Ishikawa (cell line): Measurements from ENCODE around the gene CDKN1A.

ENCODE experiments used
- CEBPB ChIP-seq: IDR thresholded peaks from 2 replicates; pipeline ENCODE4 v1.6.1; 2012
- CREB1 ChIP-seq: IDR thresholded peaks from 2 replicates; pipeline ENCODE4 v1.6.1; 2012; ENCODE audit warnings: low read depth
- EGR1 ChIP-seq: IDR thresholded peaks from 2 replicates; pipeline ENCODE4 v1.6.1; 2012
- EP300 ChIP-seq: IDR thresholded peaks from 2 replicates; pipeline ENCODE4 v1.6.1; 2012; ENCODE audit warnings: borderline replicate concordance
- FOXM1 ChIP-seq: IDR thresholded peaks from 2 replicates; pipeline ENCODE4 v1.6.1; 2012; ENCODE audit warnings: low read depth, borderline replicate concordance
- NFIC ChIP-seq: IDR thresholded peaks from 2 replicates; pipeline ENCODE4 v1.6.1; 2012
- RAD21 ChIP-seq: IDR thresholded peaks from 2 replicates; pipeline ENCODE4 v1.6.1; 2012; ENCODE audit warnings: low read depth
- TAF1 ChIP-seq: IDR thresholded peaks from 2 replicates; pipeline ENCODE4 v1.6.1; 2012; ENCODE audit warnings: low read depth, mild to moderate bottlenecking
- TCF12 ChIP-seq: IDR thresholded peaks from 2 replicates; pipeline ENCODE4 v1.6.1; 2012; ENCODE audit warnings: low read depth
- TEAD4 ChIP-seq: IDR thresholded peaks from 2 replicates; pipeline ENCODE4 v1.6.1; 2012
- YY1 ChIP-seq: IDR thresholded peaks from 2 replicates; pipeline ENCODE4 v1.6.1; 2012; ENCODE audit warnings: low read depth
- ZBTB7A ChIP-seq: IDR thresholded peaks from 2 replicates; pipeline ENCODE4 v1.6.1; 2012; ENCODE audit warnings: low read depth
- TF ChIP-seq, protein P1 (sequence below): IDR thresholded peaks from 2 replicates; pipeline ENCODE4 v1.6.1; 2012
- TF ChIP-seq, protein P2 (sequence below): IDR thresholded peaks from 2 replicates; pipeline ENCODE4 v1.6.1; 2012; ENCODE audit warnings: low read depth, mild to moderate bottlenecking
- TF ChIP-seq, protein P3 (sequence below): IDR thresholded peaks from 2 replicates; pipeline ENCODE4 v1.6.1; 2012

The CDKN1A gene

DNA sequence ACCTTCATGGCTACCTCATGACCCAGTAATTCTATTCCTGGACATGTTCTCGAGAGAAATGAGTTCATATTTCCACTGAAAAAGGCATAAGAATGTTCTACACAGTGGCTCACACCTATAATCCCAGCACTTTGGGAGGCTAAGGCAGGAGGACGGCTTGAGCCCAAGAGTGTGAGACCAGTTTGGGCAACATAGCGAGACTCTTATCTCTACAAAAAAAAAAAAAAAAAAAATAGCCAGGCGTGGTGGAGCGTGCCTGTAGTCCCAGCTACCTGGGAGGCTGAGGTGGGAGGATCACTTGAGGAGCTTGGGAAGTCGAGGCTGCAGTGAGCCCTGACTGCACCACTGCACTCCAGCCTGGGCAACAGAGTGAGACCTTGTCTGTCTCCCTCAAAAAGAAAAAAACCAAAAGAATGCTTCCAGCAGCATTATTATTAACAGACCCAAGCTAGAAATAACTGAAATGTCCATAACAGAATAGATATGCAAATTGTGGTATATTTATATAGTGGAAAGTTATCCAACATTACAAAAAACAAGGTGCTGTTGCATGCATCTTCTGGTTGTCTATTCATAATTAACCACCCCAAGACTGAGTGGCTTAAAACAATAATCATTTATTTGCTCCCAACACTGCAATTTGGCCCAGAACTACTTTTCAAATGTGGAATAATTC, 9.7 kb downstream of the CDKN1A start:
- TF ChIP-seq CREB1 (no peak), EGR1 (no peak), FOXM1 (no peak), TAF1 (no peak), TCF12 (no peak), EP300 (no peak), CEBPB (no peak), RAD21 (no peak), ZBTB7A (no peak), NFIC (no peak), TEAD4 (no peak)
- TF ChIP-seq, protein P1, sequence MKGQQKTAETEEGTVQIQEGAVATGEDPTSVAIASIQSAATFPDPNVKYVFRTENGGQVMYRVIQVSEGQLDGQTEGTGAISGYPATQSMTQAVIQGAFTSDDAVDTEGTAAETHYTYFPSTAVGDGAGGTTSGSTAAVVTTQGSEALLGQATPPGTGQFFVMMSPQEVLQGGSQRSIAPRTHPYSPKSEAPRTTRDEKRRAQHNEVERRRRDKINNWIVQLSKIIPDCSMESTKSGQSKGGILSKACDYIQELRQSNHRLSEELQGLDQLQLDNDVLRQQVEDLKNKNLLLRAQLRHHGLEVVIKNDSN, result no peak
- TF ChIP-seq, protein P2, sequence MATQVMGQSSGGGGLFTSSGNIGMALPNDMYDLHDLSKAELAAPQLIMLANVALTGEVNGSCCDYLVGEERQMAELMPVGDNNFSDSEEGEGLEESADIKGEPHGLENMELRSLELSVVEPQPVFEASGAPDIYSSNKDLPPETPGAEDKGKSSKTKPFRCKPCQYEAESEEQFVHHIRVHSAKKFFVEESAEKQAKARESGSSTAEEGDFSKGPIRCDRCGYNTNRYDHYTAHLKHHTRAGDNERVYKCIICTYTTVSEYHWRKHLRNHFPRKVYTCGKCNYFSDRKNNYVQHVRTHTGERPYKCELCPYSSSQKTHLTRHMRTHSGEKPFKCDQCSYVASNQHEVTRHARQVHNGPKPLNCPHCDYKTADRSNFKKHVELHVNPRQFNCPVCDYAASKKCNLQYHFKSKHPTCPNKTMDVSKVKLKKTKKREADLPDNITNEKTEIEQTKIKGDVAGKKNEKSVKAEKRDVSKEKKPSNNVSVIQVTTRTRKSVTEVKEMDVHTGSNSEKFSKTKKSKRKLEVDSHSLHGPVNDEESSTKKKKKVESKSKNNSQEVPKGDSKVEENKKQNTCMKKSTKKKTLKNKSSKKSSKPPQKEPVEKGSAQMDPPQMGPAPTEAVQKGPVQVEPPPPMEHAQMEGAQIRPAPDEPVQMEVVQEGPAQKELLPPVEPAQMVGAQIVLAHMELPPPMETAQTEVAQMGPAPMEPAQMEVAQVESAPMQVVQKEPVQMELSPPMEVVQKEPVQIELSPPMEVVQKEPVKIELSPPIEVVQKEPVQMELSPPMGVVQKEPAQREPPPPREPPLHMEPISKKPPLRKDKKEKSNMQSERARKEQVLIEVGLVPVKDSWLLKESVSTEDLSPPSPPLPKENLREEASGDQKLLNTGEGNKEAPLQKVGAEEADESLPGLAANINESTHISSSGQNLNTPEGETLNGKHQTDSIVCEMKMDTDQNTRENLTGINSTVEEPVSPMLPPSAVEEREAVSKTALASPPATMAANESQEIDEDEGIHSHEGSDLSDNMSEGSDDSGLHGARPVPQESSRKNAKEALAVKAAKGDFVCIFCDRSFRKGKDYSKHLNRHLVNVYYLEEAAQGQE, result no peak
- TF ChIP-seq, protein P3, sequence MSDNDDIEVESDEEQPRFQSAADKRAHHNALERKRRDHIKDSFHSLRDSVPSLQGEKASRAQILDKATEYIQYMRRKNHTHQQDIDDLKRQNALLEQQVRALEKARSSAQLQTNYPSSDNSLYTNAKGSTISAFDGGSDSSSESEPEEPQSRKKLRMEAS, result no peak

DNA sequence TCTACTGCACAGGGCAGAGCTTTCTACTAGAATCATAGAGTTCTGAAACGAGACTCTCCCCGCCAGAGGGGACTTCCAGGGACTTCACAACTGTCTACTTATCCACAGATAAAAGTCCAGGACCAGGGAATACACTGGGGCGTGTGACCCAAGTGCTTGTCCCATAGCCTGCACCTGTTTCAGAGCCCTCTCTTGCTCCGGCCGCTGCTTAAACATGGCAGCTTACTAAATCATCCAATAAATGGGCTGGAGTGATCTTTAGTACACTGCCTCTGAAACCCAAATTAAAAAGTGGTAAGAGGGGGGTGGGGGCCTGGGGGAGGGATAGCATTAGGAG, 10.2 kb downstream of the CDKN1A start:
- TF ChIP-seq, protein P2, result no peak
- TF ChIP-seq ZBTB7A (no peak), NFIC (no peak), YY1 (no peak), RAD21 (no peak), CEBPB (no peak), TEAD4 (no peak), TAF1 (no peak), FOXM1 (no peak), CREB1 (no peak)
- TF ChIP-seq, protein P3, result no peak

DNA sequence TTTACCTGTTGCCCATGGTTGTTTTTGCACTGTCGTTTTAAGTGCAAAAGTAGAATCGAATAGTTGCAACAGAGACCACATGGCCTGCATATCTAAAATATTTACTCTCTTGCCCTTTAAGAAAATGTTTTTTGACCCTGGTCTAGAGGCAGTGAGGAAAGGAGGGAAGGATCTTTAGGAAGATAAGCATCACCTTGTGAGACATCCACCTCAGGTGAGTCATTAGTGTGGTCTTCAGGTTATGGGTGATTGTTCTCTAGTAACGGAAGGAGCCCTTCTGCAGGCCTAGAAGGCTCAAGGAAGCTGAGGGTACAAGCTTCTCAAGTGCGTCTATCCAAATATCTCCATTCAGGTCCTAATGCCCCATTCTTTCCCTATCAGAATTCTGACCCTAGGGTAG, 12.5 kb downstream of the CDKN1A start:
- TF ChIP-seq EP300, result no peak
- TF ChIP-seq YY1, result no peak
- TF ChIP-seq, protein P3, result no peak
- no peak for TF ChIP-seq RAD21
- TF ChIP-seq, protein P2, result no peak
- TF ChIP-seq EGR1, result no peak
- no peak for TF ChIP-seq TEAD4
- TF ChIP-seq, protein P1, result no peak
- TF ChIP-seq TCF12, result no peak
- TF ChIP-seq ZBTB7A, result no peak
- no peak for TF ChIP-seq CEBPB
- no peak for TF ChIP-seq NFIC
- no peak for TF ChIP-seq FOXM1
- no peak for TF ChIP-seq TAF1
- no peak for TF ChIP-seq CREB1

DNA sequence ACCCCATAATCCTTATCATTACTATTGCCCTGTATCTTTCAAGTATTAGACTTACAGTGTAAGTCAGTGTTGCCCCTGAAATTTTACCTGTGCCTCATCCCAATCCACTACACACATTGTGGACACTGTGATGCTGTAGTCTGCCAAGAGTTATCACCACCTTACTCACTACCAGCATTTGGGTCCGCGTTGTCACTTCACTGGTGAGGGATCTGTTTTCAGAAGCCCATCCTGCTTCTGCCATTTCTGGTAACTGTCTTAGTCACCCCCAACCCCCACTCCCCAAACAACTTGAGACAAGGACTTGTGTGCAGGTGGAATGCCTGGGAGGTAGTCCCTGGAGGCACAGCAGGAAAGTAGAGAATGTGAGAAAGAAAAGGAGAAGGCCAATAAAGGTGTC, 13.1 kb downstream of the CDKN1A start:
- no peak for TF ChIP-seq CEBPB
- no peak for TF ChIP-seq TEAD4
- no peak for TF ChIP-seq TAF1
- TF ChIP-seq EP300, result no peak
- TF ChIP-seq NFIC, result no peak
- TF ChIP-seq, protein P3, result no peak
- TF ChIP-seq, protein P2, result no peak
- TF ChIP-seq, protein P1, result no peak
- no peak for TF ChIP-seq EGR1
- no peak for TF ChIP-seq ZBTB7A
- no peak for TF ChIP-seq CREB1
- no peak for TF ChIP-seq TCF12
- no peak for TF ChIP-seq RAD21
- TF ChIP-seq FOXM1, result no peak
- TF ChIP-seq YY1, result no peak
